ENCODE results near the gene BCL2L1.

Gene BCL2L1

GRCh38 chr20:31708736-31709534 is 13.7 kb downstream of the BCL2L1 start:
- DNase-seq (ENCODE audit: low read depth, low spot score), result no peak

- DNase-seq (ENCODE audit: low read depth, low spot score), result no peak
Measured at GRCh38 chr20:31707994-31708735, 14.5 kb downstream of the BCL2L1 start.

GRCh38 chr20:31707258-31707615 is 15.4 kb downstream of the BCL2L1 start:
- no peak for DNase-seq (ENCODE audit: low read depth, low spot score)

- no peak for DNase-seq (ENCODE audit: low read depth, low spot score)
Measured at GRCh38 chr20:31706607-31707257, 15.9 kb downstream of the BCL2L1 start.

GRCh38 chr20:31705598-31706597 is 16.8 kb downstream of the BCL2L1 start:
- DNase-seq (ENCODE audit: low read depth, low spot score), result no peak

- no peak for DNase-seq (ENCODE audit: low read depth, low spot score)
Measured at GRCh38 chr20:31705191-31705590, 17.5 kb downstream of the BCL2L1 start.

GRCh38 chr20:31704225-31705119 is 18.2 kb downstream of the BCL2L1 start:
- DNase-seq (ENCODE audit: low read depth, low spot score), result no peak

- no peak for DNase-seq (ENCODE audit: low read depth, low spot score)
Measured at GRCh38 chr20:31701591-31701990, 21.1 kb downstream of the BCL2L1 start.

GRCh38 chr20:31700747-31701146 is 21.9 kb downstream of the BCL2L1 start:
- no peak for DNase-seq (ENCODE audit: low read depth, low spot score)

- no peak for DNase-seq (ENCODE audit: low read depth, low spot score)
Measured at GRCh38 chr20:31699801-31700728, 22.6 kb downstream of the BCL2L1 start.

GRCh38 chr20:31698803-31699718 is 23.6 kb downstream of the BCL2L1 start:
- DNase-seq (ENCODE audit: low read depth, low spot score), result no peak

- DNase-seq (ENCODE audit: low read depth, low spot score), result no peak
Measured at GRCh38 chr20:31698243-31698802, 24.3 kb downstream of the BCL2L1 start.

- DNase-seq (ENCODE audit: low read depth, low spot score), result no peak
Measured at GRCh38 chr20:31695849-31696804, 26.5 kb downstream of the BCL2L1 start.

GRCh38 chr20:31694842-31695593 is 27.6 kb downstream of the BCL2L1 start:
- DNase-seq (ENCODE audit: low read depth, low spot score), result no peak

- no peak for DNase-seq (ENCODE audit: low read depth, low spot score)
Measured at GRCh38 chr20:31693987-31694661, 28.5 kb downstream of the BCL2L1 start.

All from activated naive CD8-positive, alpha-beta T cell treated with anti-CD3 and anti-CD28 coated beads, Interleukin-2, amount 50 U/mL, for 16 hours (primary cell).